GM19438 (cell line): ENCODE data around the gene SARS1.
"Not testable (repeated sequence)": the region's sequence is repeated elsewhere in the genome, so short reads cannot be mapped to it uniquely, and the experiment has no call there.

Experiments
- ATAC-seq: cut with Tn5 transposase; IDR thresholded peaks from one replicate; pipeline ENCODE4 v1.9.1; 2021; ENCODE audit warnings: low read depth; ENCODE audit not compliant: unreplicated experiment

Gene SARS1

GRCh38 chr1:109221201-109221600 is 7.5 kb downstream of the SARS1 start:
- ATAC-seq, result not testable (repeated sequence)

GRCh38 chr1:109225308-109225707 is 11.6 kb downstream of the SARS1 start:
- no peak for ATAC-seq

- ATAC-seq, result no peak
Observed at GRCh38 chr1:109225711-109226445, 12.2 kb downstream of the SARS1 start.

GRCh38 chr1:109228167-109228566 is 14.4 kb downstream of the SARS1 start:
- no peak for ATAC-seq

- no peak for ATAC-seq
Observed at GRCh38 chr1:109229531-109230127, 15.9 kb downstream of the SARS1 start.

- no peak for ATAC-seq
Observed at GRCh38 chr1:109231066-109231465, 17.3 kb downstream of the SARS1 start.

GRCh38 chr1:109235137-109235536 is 21.4 kb downstream of the SARS1 start:
- no peak for ATAC-seq

GRCh38 chr1:109237512-109237911 is 23.8 kb downstream of the SARS1 start:
- ATAC-seq, result no peak

- no peak for ATAC-seq
Observed at GRCh38 chr1:109238382-109238781, 24.7 kb downstream of the SARS1 start.

GRCh38 chr1:109239047-109239408 is 25.3 kb downstream of the SARS1 start:
- no peak for ATAC-seq

- peak; percentile 67 for ATAC-seq
Observed at GRCh38 chr1:109239409-109240068, 25.8 kb downstream of the SARS1 start.

GRCh38 chr1:109240158-109241152 is 26.7 kb downstream of the SARS1 start:
- ATAC-seq, result no peak

GRCh38 chr1:109241344-109241743 is 27.6 kb downstream of the SARS1 start:
- ATAC-seq, result no peak

GRCh38 chr1:109241841-109242345 is 28.2 kb downstream of the SARS1 start:
- no peak for ATAC-seq

GRCh38 chr1:109242387-109242786 is 28.7 kb downstream of the SARS1 start:
- ATAC-seq, result no peak

- no peak for ATAC-seq
Observed at GRCh38 chr1:109243221-109243620, 29.5 kb downstream of the SARS1 start.

- ATAC-seq, result no peak
Observed at GRCh38 chr1:109243860-109244552, 30.3 kb downstream of the SARS1 start.

GRCh38 chr1:109246141-109246551 is 32.4 kb downstream of the SARS1 start:
- ATAC-seq, result no peak

GRCh38 chr1:109247401-109248365 is 34.0 kb downstream of the SARS1 start:
- ATAC-seq, result no peak
